Suprapubic skin (tissue), 4 donors: ENCODE measurements around the gene ANKRD44. TPM values are rescaled to one million over a fixed set of nuclear protein-coding genes. Genes with fewer than 3 reads are reported as not detected.
A peak's percentile ranks its signal among the peaks of the same experiment; 100 is the strongest.

ENCODE experiments used
- DNase-seq, 2 donors: peaks; one replicate each; pipeline ENCODE4 v3.0.0-alpha.2; 2019; ENCODE audit warnings: low spot score in 2 of 2
- H3K27ac ChIP-seq: fragments of 200-600 bp; sonication (generic); one replicate; pipeline ENCODE4 v1.5.1; 2019
- H3K27me3 ChIP-seq: fragments of 200-600 bp; sonication (generic); one replicate; pipeline ENCODE4 v1.5.1; 2019
- H3K36me3 ChIP-seq: fragments of 200-600 bp; sonication (generic); one replicate; pipeline ENCODE4 v1.5.1; 2019
- H3K4me1 ChIP-seq: fragments of 200-600 bp; sonication (generic); one replicate; pipeline ENCODE4 v1.5.1; 2019
- H3K4me3 ChIP-seq: fragments of 200-600 bp; sonication (generic); one replicate; pipeline ENCODE4 v1.5.1; 2019; ENCODE audit warnings: mild to moderate bottlenecking
- H3K9me3 ChIP-seq: fragments of 200-600 bp; sonication (generic); one replicate; pipeline ENCODE4 v1.5.1; 2019
- CTCF ChIP-seq, 2 donors: fragments of 200-600 bp in 1 of 2; fragments of 450-650 bp in 1 of 2; sonication (generic) in 1 of 2; IDR thresholded peaks; one replicate each; pipeline ENCODE4 v1.5.1; 2016 to 2019; ENCODE audit warnings: antibody characterized with exemption in 2 of 2, mild to moderate bottlenecking in 1 of 2, moderate library complexity in 1 of 2
- EP300 ChIP-seq: sonication (generic); formaldehyde crosslinking; IDR thresholded peaks from one replicate; pipeline ENCODE4 v1.6.1; 2017; ENCODE audit warnings: antibody characterized with exemption
- POLR2A ChIP-seq, 2 donors: fragments of 450-650 bp; IDR thresholded peaks; one replicate each; pipeline ENCODE4 v1.6.1; 2017; ENCODE audit warnings: antibody characterized with exemption in 2 of 2, mild to moderate bottlenecking in 2 of 2, moderate library complexity in 2 of 2
- POLR2AphosphoS5 ChIP-seq, 3 donors: sonication (generic); formaldehyde crosslinking; IDR thresholded peaks; one replicate each; pipeline ENCODE4 v1.6.1; 2017; ENCODE audit warnings: antibody characterized with exemption in 3 of 3
- WGBS: methylation state at CpG from one replicate; pipeline ENCODE4 v1.1.5; 2018; 5-methylcytosine and 5-hydroxymethylcytosine counted together
- total RNA-seq, 4 donors: library from RNA; depleted of rRNA; stranded (reverse); fragments of >200 nt; gene quantifications; one replicate each; pipeline ENCODE4 v1.1.0, GENCODE V29; 2016

ANKRD44 gene
- total RNA-seq, 4 donors from 2014 or later: 6.3 to 34.4 (median 17.8) TPM

GRCh38 chr2:197209246-197209645 lies 101.3 kb downstream of the ANKRD44 start:
- 78% methylated on average over 2 of the region's 2 CpGs for WGBS
- H3K27me3 ChIP-seq: no peaks in the 10 kb centered on the region
- H3K4me3 ChIP-seq: no peak overlapping the region
- H3K27ac ChIP-seq: peak overlapping the region; percentile 12
- DNase-seq: no peak
- no peaks in the 10 kb centered on the region for H3K9me3 ChIP-seq
- TF ChIP-seq CTCF (IDR thresholded peaks at IDR 0.05) (no peak), EP300 (no peak), POLR2A (IDR thresholded peaks at IDR 0.05) (no peak), POLR2AphosphoS5 (IDR thresholded peaks at IDR 0.05) (no peak)
- H3K36me3 ChIP-seq: no peaks in the 10 kb centered on the region
- H3K4me1 ChIP-seq: peaks cover 9% of the 10 kb centered on the region

GRCh38 chr2:197208841-197209240 lies 101.7 kb downstream of the ANKRD44 start:
- peak overlapping the region; percentile 12 for H3K27ac ChIP-seq
- no peak overlapping the region for H3K4me3 ChIP-seq
- peaks cover 9% of the 10 kb centered on the region for H3K4me1 ChIP-seq
- no peaks in the 10 kb centered on the region for H3K36me3 ChIP-seq
- no peak for DNase-seq
- H3K27me3 ChIP-seq: no peaks in the 10 kb centered on the region
- WGBS: 19% methylated on average over 3 of the region's 3 CpGs
- H3K9me3 ChIP-seq: no peaks in the 10 kb centered on the region
- TF ChIP-seq CTCF (IDR thresholded peaks at IDR 0.05) (no peak), POLR2AphosphoS5 (IDR thresholded peaks at IDR 0.05) (no peak), POLR2A (IDR thresholded peaks at IDR 0.05) (no peak), EP300 (no peak)

- TF ChIP-seq EP300 (no peak), POLR2AphosphoS5 (IDR thresholded peaks at IDR 0.05) (no peak), CTCF (IDR thresholded peaks at IDR 0.05) (no peak), POLR2A (IDR thresholded peaks at IDR 0.05) (no peak)
Observed at GRCh38 chr2:197208024-197208423, 102.6 kb downstream of the ANKRD44 start.

GRCh38 chr2:197207598-197207997 lies 103.0 kb downstream of the ANKRD44 start:
- no peak for TF ChIP-seq POLR2A (IDR thresholded peaks at IDR 0.05)
- no peak for TF ChIP-seq POLR2AphosphoS5 (IDR thresholded peaks at IDR 0.05)
- TF ChIP-seq EP300: no peak
- TF ChIP-seq CTCF (IDR thresholded peaks at IDR 0.05): no peak
- peaks cover 9% of the 10 kb centered on the region for H3K4me1 ChIP-seq
- no peak overlapping the region for H3K4me3 ChIP-seq
- no peaks in the 10 kb centered on the region for H3K36me3 ChIP-seq
- H3K27ac ChIP-seq: no peak overlapping the region
- no peak for DNase-seq
- no peaks in the 10 kb centered on the region for H3K9me3 ChIP-seq
- no peaks in the 10 kb centered on the region for H3K27me3 ChIP-seq
- 61% methylated on average over 3 of the region's 3 CpGs for WGBS

More at GRCh38 chr2:197208024-197208423, 102.6 kb downstream of the ANKRD44 start:
- Histone ChIP-seq H3K4me1 (peaks cover 9% of the 10 kb centered on the region), H3K9me3 (no peaks in the 10 kb centered on the region), H3K4me3 (no peak overlapping the region), H3K27me3 (no peaks in the 10 kb centered on the region), H3K27ac (peak overlapping the region; percentile 12), H3K36me3 (no peaks in the 10 kb centered on the region)
- DNase-seq: no peak
- 75% methylated on average over 6 of the region's 6 CpGs for WGBS

GRCh38 chr2:197207106-197207505 lies 103.5 kb downstream of the ANKRD44 start:
- Histone ChIP-seq H3K36me3 (no peaks in the 10 kb centered on the region), H3K4me1 (peaks cover 11% of the 10 kb centered on the region), H3K4me3 (no peak overlapping the region), H3K9me3 (no peaks in the 10 kb centered on the region), H3K27me3 (no peaks in the 10 kb centered on the region), H3K27ac (no peak overlapping the region)
- no peak for DNase-seq
- 65% methylated on average over 2 of the region's 2 CpGs for WGBS
- TF ChIP-seq CTCF (IDR thresholded peaks at IDR 0.05) (no peak), POLR2AphosphoS5 (IDR thresholded peaks at IDR 0.05) (no peak), EP300 (no peak), POLR2A (IDR thresholded peaks at IDR 0.05) (no peak)
